GM12874 (cell line): Measurements from ENCODE around the gene LMO1.

Experiments used
- TF ChIP-seq, protein P1 (sequence below): IDR thresholded peaks from 2 replicates; pipeline ENCODE4 v1.5.1; 2011; ENCODE audit warnings: low read depth, mild to moderate bottlenecking, control low read depth, low read length, moderate library complexity; ENCODE audit not compliant: insufficient read depth

Gene LMO1

DNA sequence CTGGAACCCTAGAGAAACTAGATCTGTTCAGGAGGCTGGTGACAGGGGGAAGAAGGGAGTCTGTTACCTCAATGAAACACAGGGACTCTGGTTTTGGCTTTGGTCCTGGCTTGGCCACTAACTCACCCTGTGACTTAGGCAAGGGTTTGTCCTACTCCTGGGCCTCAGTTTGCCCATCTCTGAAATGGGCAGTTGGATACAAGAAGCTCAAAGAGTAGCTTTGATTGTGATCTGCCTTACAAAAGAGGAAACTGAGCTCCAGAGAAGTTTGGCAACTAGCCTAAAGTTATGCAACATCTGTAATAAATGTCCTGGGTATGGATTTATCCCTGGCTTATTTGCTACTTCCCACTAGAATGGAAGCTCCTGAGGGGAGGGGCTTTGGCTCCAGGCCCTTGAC is 24.0 kb upstream of the LMO1 start:
- TF ChIP-seq, protein P1, sequence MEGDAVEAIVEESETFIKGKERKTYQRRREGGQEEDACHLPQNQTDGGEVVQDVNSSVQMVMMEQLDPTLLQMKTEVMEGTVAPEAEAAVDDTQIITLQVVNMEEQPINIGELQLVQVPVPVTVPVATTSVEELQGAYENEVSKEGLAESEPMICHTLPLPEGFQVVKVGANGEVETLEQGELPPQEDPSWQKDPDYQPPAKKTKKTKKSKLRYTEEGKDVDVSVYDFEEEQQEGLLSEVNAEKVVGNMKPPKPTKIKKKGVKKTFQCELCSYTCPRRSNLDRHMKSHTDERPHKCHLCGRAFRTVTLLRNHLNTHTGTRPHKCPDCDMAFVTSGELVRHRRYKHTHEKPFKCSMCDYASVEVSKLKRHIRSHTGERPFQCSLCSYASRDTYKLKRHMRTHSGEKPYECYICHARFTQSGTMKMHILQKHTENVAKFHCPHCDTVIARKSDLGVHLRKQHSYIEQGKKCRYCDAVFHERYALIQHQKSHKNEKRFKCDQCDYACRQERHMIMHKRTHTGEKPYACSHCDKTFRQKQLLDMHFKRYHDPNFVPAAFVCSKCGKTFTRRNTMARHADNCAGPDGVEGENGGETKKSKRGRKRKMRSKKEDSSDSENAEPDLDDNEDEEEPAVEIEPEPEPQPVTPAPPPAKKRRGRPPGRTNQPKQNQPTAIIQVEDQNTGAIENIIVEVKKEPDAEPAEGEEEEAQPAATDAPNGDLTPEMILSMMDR = no peak

DNA sequence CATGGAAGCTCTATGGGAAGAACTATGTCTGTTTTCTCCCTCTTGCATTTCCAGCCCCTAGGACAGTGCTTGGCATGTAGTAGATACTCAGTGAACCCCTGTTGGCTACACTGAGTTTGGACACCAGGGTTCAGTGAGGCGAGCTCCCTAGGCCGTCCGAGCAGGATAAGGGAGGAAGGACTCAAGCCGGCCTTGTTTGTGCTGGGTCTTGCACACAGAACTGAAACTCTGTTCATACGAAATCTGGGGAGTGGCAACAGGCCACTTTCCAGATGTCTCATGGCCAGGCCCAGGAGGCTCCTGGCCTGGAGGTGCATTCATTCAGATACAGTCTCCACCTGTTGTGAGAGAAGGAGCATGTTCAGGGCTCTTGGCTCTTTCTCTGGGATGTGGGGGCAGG is 23.6 kb upstream of the LMO1 start:
- TF ChIP-seq, protein P1 = no peak

GRCh38 chr11:8286886-8287285 is 23.2 kb upstream of the LMO1 start:
- TF ChIP-seq, protein P1 = no peak

DNA sequence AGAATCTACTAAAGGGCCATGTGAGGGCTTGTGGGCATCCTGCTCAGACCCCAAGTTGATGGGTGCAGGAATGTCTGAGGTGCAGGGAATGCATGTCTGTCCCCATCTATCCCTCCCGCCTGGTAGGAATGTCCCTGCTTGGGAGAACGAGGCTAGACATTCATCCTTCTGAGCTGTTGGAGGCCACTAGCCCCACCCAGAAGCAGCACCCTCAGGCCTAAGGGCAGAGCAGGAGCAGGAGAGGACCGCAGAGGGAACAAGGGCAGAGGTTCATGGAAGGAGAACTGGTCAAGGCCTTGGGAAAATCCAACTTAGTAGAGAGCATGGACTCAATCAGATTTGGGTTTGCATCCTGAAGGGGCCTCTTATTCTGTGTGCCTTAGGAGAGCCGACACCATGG is 22.1 kb upstream of the LMO1 start:
- TF ChIP-seq, protein P1 = no peak

DNA sequence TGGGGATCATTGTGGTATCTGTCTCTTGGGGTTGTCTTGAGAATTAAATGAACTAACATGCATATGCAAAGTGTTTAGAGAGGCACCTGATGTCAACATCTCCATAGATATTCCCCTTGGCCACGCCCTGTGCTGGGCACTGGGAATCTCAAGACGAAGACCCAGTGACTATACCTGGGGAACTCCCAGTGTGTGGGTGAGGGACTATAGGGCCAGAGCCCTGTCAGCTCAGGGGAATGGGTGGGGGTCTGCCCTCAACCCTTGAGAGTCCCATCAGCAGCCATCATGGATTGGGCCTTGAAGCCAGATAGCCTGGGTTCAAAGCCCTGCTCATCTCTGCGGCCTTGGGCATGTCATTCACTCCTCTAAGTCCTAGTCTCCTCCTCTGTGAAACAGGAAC is 21.6 kb upstream of the LMO1 start:
- TF ChIP-seq, protein P1 = no peak

DNA sequence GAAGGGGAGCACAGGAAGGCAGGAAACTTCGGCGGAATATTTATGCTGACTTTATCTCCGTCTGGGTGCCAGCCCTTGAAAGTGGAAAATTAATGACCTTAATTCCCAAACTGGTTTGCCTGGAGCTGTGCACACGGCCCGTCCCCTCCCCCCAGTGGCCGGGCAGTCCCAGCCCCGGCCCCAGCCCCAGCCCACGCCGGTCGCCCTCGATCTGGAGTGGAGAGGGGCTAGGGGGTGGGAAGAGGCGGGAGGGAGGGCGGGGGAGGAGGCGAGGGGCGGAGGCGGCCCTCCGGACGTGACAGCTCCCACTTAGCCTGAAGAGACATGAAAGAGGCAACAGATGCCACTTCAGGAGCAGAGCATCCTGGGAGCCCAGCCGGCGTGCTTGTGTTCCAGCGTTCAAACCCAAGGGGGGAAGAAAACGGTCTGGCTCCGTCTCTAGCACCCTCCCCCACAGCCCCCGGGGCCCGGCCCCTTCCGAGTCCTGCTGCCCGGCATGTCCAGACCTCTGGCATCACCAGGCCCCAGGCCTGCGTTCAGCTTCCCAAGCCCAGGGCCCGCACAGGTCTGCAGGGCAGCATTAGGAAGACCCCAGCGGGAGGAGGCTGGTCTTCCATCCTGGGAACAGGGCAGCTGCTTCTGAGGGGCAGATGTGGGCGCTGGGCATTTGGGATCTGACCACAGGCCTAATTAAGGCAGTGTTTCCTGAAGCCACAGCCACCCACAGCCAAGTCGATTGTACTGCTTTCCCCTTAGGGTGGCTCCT is 20.0 kb upstream of the LMO1 start:
- TF ChIP-seq, protein P1 = no peak

GRCh38 chr11:8283100-8283464 is 19.4 kb upstream of the LMO1 start:
- TF ChIP-seq, protein P1 = no peak

DNA sequence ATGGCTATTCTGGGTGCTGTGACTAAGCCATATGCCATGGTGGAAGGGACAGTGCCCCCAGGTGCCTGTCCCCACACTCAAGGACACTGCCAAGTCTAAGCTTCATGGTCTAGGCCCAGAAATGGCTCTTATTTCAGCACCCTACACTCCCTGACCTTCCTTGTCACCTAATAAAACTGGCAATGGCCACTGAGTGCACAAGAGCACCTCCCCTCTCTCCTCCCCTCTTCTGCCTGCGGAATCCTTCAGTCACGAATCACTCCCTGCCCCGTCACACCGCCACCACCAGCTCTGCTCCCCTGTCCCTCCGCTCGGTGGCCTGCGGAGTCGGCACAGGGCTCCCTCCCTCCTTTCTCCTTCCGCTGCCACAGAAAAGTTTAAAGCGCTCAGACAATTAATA is 19.0 kb upstream of the LMO1 start:
- TF ChIP-seq, protein P1 = no peak
